Measurements from ENCODE around the gene TMEM179. TPM values are rescaled to one million over a fixed set of nuclear protein-coding genes. Genes with fewer than 3 reads are reported as not detected.

TMEM179 gene
- total RNA-seq, 2 donors from 2014 or later: 0.46 TPM; not detected in 1

DNA sequence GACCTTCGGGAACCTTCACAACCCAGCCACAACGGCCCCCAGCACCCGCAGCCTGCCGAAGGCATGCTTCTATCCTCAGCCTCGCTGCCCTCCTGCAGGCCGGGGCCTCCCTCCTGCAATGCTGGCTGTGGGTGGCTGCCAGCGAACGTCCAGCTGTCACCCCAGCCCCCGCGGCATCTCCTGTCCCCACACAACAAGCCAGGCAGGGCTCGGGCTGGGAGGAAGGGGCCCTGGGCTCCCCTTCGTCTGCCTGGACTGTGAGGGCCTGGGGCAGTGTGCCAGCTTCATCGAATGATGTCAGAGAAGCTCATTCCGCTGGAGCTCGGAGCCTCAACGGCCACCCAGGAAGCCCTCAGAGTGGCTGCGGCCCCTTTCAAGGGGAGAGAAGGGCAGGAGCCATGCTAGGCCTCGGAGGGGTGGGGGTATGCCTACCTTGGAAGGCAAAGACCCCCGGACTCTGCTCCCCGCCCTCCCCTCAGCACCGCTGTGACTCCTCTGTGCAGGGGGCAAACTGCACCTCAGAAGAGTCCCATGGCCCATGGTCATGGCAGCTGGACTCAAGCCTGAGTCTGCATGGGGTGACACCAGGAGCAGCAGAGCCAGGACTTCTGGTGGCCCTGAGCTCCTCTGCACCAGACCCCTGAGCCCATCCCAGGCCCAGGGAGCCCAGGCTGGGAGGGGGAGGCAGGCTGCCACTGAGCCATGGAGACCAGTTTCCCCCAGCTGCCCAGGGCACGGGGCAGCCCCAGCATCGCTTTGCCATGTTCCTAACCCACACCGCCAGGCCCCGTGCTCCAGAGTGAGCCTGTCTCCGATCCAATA is 49.8 kb downstream of the TMEM179 start:
- Mint-ChIP-seq H3K4me1 (ENCODE audit: low read depth) (no peaks in the 10 kb centered on the region), H3K27me3 (ENCODE audit: low read depth) (no peaks in the 10 kb centered on the region), H3K27ac (no peak overlapping the region), H3K9me3 (no peaks in the 10 kb centered on the region), H3K4me3 (no peak overlapping the region), H3K36me3 (ENCODE audit: insufficient read depth in 2 of 2) (no peaks in the 10 kb centered on the region)
- no peak for ATAC-seq (replicated peaks in 1 of 2)
- no peak for DNase-seq

DNA sequence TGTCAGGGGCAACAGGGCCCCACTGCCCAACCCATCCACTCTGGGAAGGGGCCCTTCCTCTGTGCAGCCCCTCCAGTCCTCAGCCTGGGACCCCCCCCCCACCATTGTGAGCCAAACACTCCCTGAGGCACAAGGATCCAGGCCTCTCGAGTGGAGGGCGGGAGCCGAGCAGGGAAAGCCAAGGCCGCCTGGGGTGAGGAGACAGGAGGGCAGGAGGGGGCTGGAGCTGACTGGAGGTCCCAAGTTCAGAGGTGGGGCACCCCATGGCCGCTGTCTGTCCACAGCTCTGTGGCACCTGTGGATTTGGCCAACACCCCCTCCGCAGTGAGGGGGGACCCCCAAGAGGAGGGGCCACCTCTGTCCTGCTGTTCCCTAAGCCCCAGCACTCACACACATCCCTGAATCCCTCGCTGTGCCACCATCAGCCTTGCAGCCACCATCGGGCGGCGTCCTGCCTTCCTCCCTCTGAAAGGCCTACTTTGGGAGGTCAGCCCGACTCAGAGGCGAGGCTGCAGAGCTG is 50.4 kb downstream of the TMEM179 start:
- Mint-ChIP-seq H3K9me3 (no peaks in the 10 kb centered on the region), H3K4me3 (no peak overlapping the region), H3K4me1 (ENCODE audit: low read depth) (no peaks in the 10 kb centered on the region), H3K36me3 (ENCODE audit: insufficient read depth in 2 of 2) (no peaks in the 10 kb centered on the region), H3K27me3 (ENCODE audit: low read depth) (no peaks in the 10 kb centered on the region), H3K27ac (no peak overlapping the region)
- DNase-seq: no peak
- no peak for ATAC-seq (replicated peaks in 1 of 2)

- Mint-ChIP-seq H3K27ac (no peak overlapping the region), H3K9me3 (no peaks in the 10 kb centered on the region), H3K4me3 (no peak overlapping the region), H3K4me1 (ENCODE audit: low read depth) (no peaks in the 10 kb centered on the region), H3K27me3 (ENCODE audit: low read depth) (no peaks in the 10 kb centered on the region), H3K36me3 (ENCODE audit: insufficient read depth in 2 of 2) (no peaks in the 10 kb centered on the region)
- ATAC-seq (replicated peaks in 1 of 2) (no peak), DNase-seq (no peak)
These were observed 51.1 kb downstream of the TMEM179 start for GRCh38 chr14:104553166-104554087.

GRCh38 chr14:104552738-104553125 is 51.8 kb downstream of the TMEM179 start:
- ATAC-seq (replicated peaks in 1 of 2): no peak

DNA sequence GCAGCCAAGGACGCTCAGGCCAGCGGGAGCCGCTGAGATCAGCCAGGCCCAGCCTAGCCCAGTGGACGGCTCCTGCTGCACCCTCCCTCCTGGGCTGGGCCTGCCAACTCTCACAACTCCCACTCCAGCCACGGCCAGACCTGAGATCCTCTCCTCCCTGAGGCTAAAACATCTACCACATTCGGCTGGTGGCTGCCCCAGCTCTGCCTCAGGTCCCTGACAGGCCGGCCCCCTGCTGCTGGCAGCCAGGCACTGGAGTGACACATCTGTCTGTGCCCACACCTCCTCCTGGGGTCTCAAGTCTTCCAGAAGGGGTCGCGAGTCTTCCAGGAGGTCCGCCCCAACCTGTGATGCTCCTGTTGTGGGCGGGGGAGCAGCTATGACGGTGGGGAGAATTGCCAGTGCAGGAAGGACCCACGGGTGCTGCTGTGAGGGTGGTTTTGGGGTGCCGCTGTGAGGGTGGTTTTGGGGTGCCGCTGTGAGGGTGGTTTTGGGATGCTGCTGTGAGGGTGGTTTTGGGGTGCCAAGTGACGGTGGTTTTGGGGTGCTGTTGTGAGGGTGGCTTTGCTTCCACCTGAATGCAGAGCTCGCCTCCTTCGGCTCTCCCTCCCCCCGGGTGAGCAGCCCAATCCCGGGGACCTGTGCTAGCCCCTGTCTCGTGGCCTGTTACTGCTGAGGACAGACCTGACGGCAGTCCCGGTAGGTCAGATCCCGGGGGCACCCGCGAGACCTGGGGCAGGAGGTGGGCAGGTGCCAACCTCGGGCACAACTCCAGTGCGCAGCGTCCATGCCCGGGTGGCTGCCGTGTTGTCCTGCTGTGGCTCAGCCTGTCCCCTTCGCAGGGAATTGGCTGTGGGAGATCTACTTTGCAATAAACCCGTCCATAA is 52.5 kb downstream of the TMEM179 start:
- H3K27me3 Mint-ChIP-seq (ENCODE audit: low read depth): no peaks in the 10 kb centered on the region
- ATAC-seq (replicated peaks in 1 of 2): no peak
- no peaks in the 10 kb centered on the region for H3K9me3 Mint-ChIP-seq
- no peak overlapping the region for H3K27ac Mint-ChIP-seq
- H3K4me1 Mint-ChIP-seq (ENCODE audit: low read depth): no peaks in the 10 kb centered on the region
- DNase-seq: no peak
- H3K4me3 Mint-ChIP-seq: no peak overlapping the region
- H3K36me3 Mint-ChIP-seq (ENCODE audit: insufficient read depth in 2 of 2): no peaks in the 10 kb centered on the region

More at GRCh38 chr14:104552738-104553125, 51.8 kb downstream of the TMEM179 start:
- Mint-ChIP-seq H3K4me3 (no peak overlapping the region), H3K27me3 (ENCODE audit: low read depth) (no peaks in the 10 kb centered on the region), H3K9me3 (no peaks in the 10 kb centered on the region), H3K36me3 (ENCODE audit: insufficient read depth in 2 of 2) (no peaks in the 10 kb centered on the region), H3K27ac (no peak overlapping the region), H3K4me1 (ENCODE audit: low read depth) (no peaks in the 10 kb centered on the region)
- DNase-seq: no peak

DNA sequence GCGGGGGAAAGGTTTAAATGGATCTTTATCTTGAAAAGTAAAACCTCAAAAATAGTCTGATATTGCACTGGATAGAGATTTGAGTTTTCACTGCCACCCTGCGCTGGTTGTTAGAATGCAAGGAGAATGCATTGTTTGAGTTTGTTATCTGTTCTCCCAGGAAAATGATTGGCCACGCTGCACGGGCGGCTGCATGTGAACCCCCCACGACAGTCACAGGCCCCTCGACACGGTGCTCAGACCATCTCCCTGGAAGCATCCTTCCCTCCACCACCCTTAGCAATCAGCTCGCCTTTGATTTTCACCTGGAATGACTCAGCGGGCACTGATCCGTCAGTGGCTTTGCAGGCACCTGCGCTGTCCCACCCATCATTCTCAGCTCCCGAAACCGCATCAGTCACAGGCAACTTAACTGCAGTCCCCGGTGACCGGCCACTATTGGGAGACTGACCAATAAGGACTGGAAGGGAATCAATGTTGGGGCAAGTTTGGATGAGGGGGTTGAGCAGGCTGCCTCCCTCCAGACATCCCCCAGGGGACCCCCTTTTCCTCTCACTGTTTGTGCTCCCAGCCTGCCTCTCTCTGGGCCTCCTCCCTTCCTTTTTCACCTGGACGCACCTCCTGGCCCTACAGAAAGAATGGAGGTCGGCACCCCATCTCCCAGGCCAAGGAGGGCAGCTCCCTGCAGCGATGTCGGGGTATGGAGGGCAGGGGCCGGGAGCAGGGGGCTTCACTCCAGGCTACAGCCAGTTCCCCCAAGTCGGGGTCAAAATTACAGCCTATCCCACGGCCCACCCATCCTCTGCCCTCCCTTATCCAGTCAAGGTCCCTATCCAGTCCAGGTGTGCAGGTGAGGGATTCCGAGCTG is 53.5 kb downstream of the TMEM179 start:
- Mint-ChIP-seq H3K4me3 (no peak overlapping the region), H3K9me3 (no peaks in the 10 kb centered on the region), H3K4me1 (ENCODE audit: low read depth) (no peaks in the 10 kb centered on the region), H3K36me3 (ENCODE audit: insufficient read depth in 2 of 2) (no peaks in the 10 kb centered on the region), H3K27ac (no peak overlapping the region), H3K27me3 (ENCODE audit: low read depth) (no peaks in the 10 kb centered on the region)
- ATAC-seq (replicated peaks in 1 of 2) (no peak), DNase-seq (no peak)

DNA sequence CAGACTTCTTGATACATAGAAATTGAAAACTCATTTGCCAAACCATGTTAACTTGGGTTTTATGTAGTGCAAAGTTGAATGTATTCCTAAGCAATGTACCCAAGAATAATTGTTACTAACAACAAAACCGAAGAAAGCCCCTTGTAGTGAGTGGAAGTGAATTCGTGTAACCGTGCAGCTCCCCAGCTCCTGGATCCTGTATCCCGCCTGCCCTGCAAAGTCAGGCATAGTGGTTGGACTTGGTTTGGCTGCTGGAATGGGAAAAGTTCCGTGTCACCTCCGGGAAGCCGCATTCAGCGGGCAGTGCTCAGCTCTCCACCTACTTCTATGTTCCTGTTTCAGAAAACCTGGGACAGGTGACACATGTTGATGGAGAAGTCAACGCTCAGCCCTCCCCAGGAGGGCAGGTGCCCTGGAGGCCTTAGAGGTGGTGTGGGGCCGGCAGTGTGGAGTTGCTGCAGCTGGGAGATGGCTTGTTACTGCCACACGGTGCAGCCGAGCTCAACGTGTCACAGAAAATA is 54.2 kb downstream of the TMEM179 start:
- no peak for ATAC-seq (replicated peaks in 1 of 2)
- no peaks in the 10 kb centered on the region for H3K36me3 Mint-ChIP-seq (ENCODE audit: insufficient read depth in 2 of 2)
- H3K27me3 Mint-ChIP-seq (ENCODE audit: low read depth): no peaks in the 10 kb centered on the region
- H3K27ac Mint-ChIP-seq: no peak overlapping the region
- DNase-seq: no peak
- H3K4me3 Mint-ChIP-seq: no peak overlapping the region
- H3K4me1 Mint-ChIP-seq (ENCODE audit: low read depth): no peaks in the 10 kb centered on the region
- H3K9me3 Mint-ChIP-seq: no peaks in the 10 kb centered on the region

DNA sequence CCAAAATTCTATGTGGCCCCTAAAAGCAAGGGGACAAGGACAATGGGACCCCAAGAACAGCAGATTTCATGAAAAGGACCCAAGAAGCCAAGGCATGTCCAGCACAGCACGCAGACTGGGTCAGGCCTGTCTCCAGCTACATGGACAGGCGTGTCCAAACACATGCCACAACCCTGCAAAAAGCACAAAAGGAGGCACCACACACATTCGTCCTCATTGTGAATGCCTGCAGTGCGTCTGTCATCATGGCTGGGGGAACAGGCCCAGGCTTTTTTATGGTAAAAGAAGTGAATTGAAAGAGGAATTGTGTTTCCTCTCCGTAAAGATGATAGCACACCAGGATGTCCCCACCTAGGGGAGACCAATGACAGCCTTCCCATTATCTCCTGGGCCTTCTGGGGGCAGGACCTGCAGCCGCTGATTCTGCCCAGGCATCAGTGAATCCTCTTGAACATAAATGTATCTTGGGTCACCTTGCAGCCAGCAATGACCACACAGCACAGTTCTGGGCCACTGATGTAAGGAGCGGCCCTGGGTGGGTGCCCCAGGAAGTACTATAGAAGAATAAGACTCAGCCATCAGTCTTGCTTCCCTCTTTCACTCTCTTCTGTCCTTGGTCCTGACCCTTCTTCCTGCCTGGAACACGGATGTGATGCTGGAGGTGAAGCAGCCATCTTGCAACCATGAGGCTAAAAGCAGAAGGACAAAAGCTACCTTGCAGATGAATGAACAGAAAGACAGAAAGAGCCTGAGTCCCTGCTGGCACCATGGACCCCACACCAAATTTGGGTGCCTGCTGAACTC is 54.8 kb downstream of the TMEM179 start:
- no peaks in the 10 kb centered on the region for H3K4me1 Mint-ChIP-seq (ENCODE audit: low read depth)
- ATAC-seq (replicated peaks in 1 of 2): no peak
- H3K4me3 Mint-ChIP-seq: no peak overlapping the region
- H3K36me3 Mint-ChIP-seq (ENCODE audit: insufficient read depth in 2 of 2): no peaks in the 10 kb centered on the region
- no peak overlapping the region for H3K27ac Mint-ChIP-seq
- no peak for DNase-seq
- H3K9me3 Mint-ChIP-seq: no peaks in the 10 kb centered on the region
- H3K27me3 Mint-ChIP-seq (ENCODE audit: low read depth): no peaks in the 10 kb centered on the region

GRCh38 chr14:104548802-104549535 is 55.6 kb downstream of the TMEM179 start:
- ATAC-seq (replicated peaks in 1 of 2) (no peak), DNase-seq (no peak)
- Mint-ChIP-seq H3K9me3 (no peaks in the 10 kb centered on the region), H3K27ac (no peak overlapping the region), H3K36me3 (ENCODE audit: insufficient read depth in 2 of 2) (no peaks in the 10 kb centered on the region), H3K4me3 (no peak overlapping the region), H3K4me1 (ENCODE audit: low read depth) (no peaks in the 10 kb centered on the region), H3K27me3 (ENCODE audit: low read depth) (peaks cover under 1% of the 10 kb centered on the region)

DNA sequence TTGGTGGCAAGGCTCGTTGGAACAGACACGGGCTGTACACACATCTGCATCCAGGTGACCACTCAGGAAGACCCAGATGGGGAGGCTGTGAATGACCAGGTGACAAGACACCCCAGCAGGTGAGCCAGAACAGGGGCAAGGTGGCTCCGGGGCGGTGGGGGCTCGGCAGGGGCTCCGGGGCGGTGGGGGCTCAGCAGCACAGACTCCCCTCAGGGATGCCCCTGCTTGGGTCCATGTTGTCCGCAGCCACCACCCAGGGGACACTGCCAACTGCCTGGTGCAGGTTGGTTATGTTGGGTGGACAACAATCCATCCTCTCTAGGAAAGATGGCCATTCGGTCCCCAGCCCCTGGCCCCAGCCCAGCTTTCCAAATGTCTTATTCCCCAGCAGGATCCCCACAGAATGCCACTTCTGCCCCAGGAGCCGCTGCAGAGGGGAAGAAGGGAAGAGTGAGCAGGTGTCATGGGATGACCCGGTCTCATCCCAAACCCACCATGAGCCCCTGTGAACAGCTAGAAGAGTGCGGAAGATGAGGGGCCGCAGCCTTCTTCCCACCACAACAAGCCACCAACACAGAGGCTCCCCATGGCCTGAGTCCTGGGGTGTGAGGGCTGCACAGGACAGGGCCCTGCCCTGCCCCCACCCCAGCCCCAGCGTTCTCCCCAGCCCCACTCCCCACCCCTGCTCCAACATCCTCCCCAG is 56.4 kb downstream of the TMEM179 start:
- no peak overlapping the region for H3K27ac Mint-ChIP-seq

More for the DNA sequence above, 56.4 kb downstream of the TMEM179 start:
- H3K9me3 Mint-ChIP-seq: no peaks in the 10 kb centered on the region
- H3K4me3 Mint-ChIP-seq: no peak overlapping the region
- no peaks in the 10 kb centered on the region for H3K4me1 Mint-ChIP-seq (ENCODE audit: low read depth)
- H3K36me3 Mint-ChIP-seq (ENCODE audit: insufficient read depth in 2 of 2): no peaks in the 10 kb centered on the region
- no peak for ATAC-seq (replicated peaks in 1 of 2)
- no peak for DNase-seq
- H3K27me3 Mint-ChIP-seq (ENCODE audit: low read depth): peaks cover 6% of the 10 kb centered on the region
